Hematopoietic multipotent progenitor cell treated with erythropoietin and hydrocortisone succinate and interleukin-3 and kit ligand, for 17 days (in vitro differentiated cells): ENCODE results near the gene TCERG1L.
"Not testable (repeated sequence)": the region's sequence is repeated elsewhere in the genome, so short reads cannot be mapped to it uniquely, and the experiment has no call there.

Experiments used
- DNase-seq: peaks from one replicate; pipeline ENCODE4 v3.0.0-alpha.2; 2015; ENCODE audit warnings: low spot score

TCERG1L gene

GRCh38 chr10:131183546-131184045 is 127.9 kb downstream of the TCERG1L start:
- DNase-seq, result no peak

GRCh38 chr10:131181456-131181855 is 130.1 kb downstream of the TCERG1L start:
- DNase-seq, result no peak

- DNase-seq, result no peak
These were observed 130.6 kb downstream of the TCERG1L start for GRCh38 chr10:131180740-131181415.

- no peak for DNase-seq
These were observed 131.4 kb downstream of the TCERG1L start for GRCh38 chr10:131180086-131180485.

GRCh38 chr10:131179361-131179760 is 132.2 kb downstream of the TCERG1L start:
- DNase-seq, result no peak

- DNase-seq, result no peak
These were observed 132.8 kb downstream of the TCERG1L start for GRCh38 chr10:131178521-131179331.

- no peak for DNase-seq
These were observed 133.8 kb downstream of the TCERG1L start for GRCh38 chr10:131177431-131178327.

GRCh38 chr10:131176907-131177306 is 134.6 kb downstream of the TCERG1L start:
- no peak for DNase-seq

- not testable (repeated sequence) for DNase-seq
These were observed 135.2 kb downstream of the TCERG1L start for GRCh38 chr10:131176324-131176723.

GRCh38 chr10:131175891-131176290 is 135.6 kb downstream of the TCERG1L start:
- no peak for DNase-seq

GRCh38 chr10:131174651-131175540 is 136.6 kb downstream of the TCERG1L start:
- no peak for DNase-seq

- no peak for DNase-seq
These were observed 137.3 kb downstream of the TCERG1L start for GRCh38 chr10:131174211-131174565.

- no peak for DNase-seq
These were observed 137.9 kb downstream of the TCERG1L start for GRCh38 chr10:131173484-131174210.

GRCh38 chr10:131172433-131172832 is 139.1 kb downstream of the TCERG1L start:
- no peak for DNase-seq

- DNase-seq, result no peak
These were observed 142.4 kb downstream of the TCERG1L start for GRCh38 chr10:131169146-131169545.

GRCh38 chr10:131168238-131168875 is 143.2 kb downstream of the TCERG1L start:
- DNase-seq, result no peak

- DNase-seq, result no peak
These were observed 144.3 kb downstream of the TCERG1L start for GRCh38 chr10:131167036-131167860.

GRCh38 chr10:131166486-131166885 is 145.0 kb downstream of the TCERG1L start:
- DNase-seq, result no peak

- no peak for DNase-seq
These were observed 146.4 kb downstream of the TCERG1L start for GRCh38 chr10:131165092-131165491.
